Kidney epithelial cell (primary cell): ENCODE data around the gene RUNX2. TPM values are rescaled to one million over a fixed set of nuclear protein-coding genes. Genes with fewer than 3 reads are reported as not detected.

ENCODE experiments used
- DNase-seq: peaks from one replicate; pipeline ENCODE4 v3.0.0-alpha.2; 2010; ENCODE audit warnings: low read depth
- H3K27me3 ChIP-seq: 2 replicates; pipeline ENCODE4 v1.6.0; 2011; ENCODE audit warnings: low read length; ENCODE audit not compliant: control insufficient read depth, insufficient read depth
- H3K36me3 ChIP-seq: 2 replicates; pipeline ENCODE4 v1.5.1; 2011; ENCODE audit warnings: low read length; ENCODE audit not compliant: control insufficient read depth, insufficient read depth
- H3K4me3 ChIP-seq: 2 replicates; pipeline ENCODE4 v1.5.1; 2011; ENCODE audit warnings: low read depth, mild to moderate bottlenecking, control low read depth, low read length
- CTCF ChIP-seq: IDR thresholded peaks from 2 replicates; pipeline ENCODE4 v1.5.1; 2011; ENCODE audit warnings: mild to moderate bottlenecking, moderate library complexity, low read length, control low read depth, inconsistent platforms; ENCODE audit not compliant: insufficient read depth, poor library complexity, severe bottlenecking
- total RNA-seq: library from RNA; depleted of rRNA; stranded (reverse); fragments of >200 nt; gene quantifications from 2 replicates; pipeline ENCODE4 v1.2.3, GENCODE V29; 2015

Gene RUNX2
- total RNA-seq, 1 donor from 2014 or later, result 9.2 TPM

GRCh38 chr6:45376310-45377042 is 48.3 kb downstream of the RUNX2 start:
- Histone ChIP-seq H3K36me3 (no peaks in the 10 kb centered on the region), H3K27me3 (no peaks in the 10 kb centered on the region), H3K4me3 (peak overlapping the region; percentile 81)
- no peak for TF ChIP-seq CTCF
- no peak for DNase-seq

GRCh38 chr6:45377043-45377553 is 49.0 kb downstream of the RUNX2 start:
- no peak for DNase-seq
- TF ChIP-seq CTCF, result no peak
- Histone ChIP-seq H3K4me3 (peak overlapping the region; percentile 81), H3K27me3 (no peaks in the 10 kb centered on the region), H3K36me3 (no peaks in the 10 kb centered on the region)

- no peak for TF ChIP-seq CTCF
- no peaks in the 10 kb centered on the region for H3K27me3 ChIP-seq
- no peaks in the 10 kb centered on the region for H3K36me3 ChIP-seq
- DNase-seq, result peak; percentile 68
- peak within 1 kb of the TSS; percentile 81 for H3K4me3 ChIP-seq
Observed at GRCh38 chr6:45377554-45378333, 49.6 kb downstream of the RUNX2 start, which contains the start of gene SUPT3H. TSS of gene SUPT3H (minus strand) at chr6:45377934.

GRCh38 chr6:45378334-45378926 is 50.3 kb downstream of the RUNX2 start:
- Histone ChIP-seq H3K4me3 (peak overlapping the region; percentile 81), H3K27me3 (no peaks in the 10 kb centered on the region), H3K36me3 (no peaks in the 10 kb centered on the region)
- no peak for TF ChIP-seq CTCF
- DNase-seq, result no peak

- no peak for DNase-seq
- TF ChIP-seq CTCF, result no peak
- H3K36me3 ChIP-seq, result no peaks in the 10 kb centered on the region
- no peak overlapping the region for H3K4me3 ChIP-seq
- no peaks in the 10 kb centered on the region for H3K27me3 ChIP-seq
Observed at GRCh38 chr6:45382391-45382790, 54.3 kb downstream of the RUNX2 start.
